ENCODE results near the gene NSMCE1. TPM values are rescaled to one million over a fixed set of nuclear protein-coding genes. Genes with fewer than 3 reads are reported as not detected.

Gene NSMCE1
- total RNA-seq, 1 donor from 2014 or later: 25.8 TPM

DNA sequence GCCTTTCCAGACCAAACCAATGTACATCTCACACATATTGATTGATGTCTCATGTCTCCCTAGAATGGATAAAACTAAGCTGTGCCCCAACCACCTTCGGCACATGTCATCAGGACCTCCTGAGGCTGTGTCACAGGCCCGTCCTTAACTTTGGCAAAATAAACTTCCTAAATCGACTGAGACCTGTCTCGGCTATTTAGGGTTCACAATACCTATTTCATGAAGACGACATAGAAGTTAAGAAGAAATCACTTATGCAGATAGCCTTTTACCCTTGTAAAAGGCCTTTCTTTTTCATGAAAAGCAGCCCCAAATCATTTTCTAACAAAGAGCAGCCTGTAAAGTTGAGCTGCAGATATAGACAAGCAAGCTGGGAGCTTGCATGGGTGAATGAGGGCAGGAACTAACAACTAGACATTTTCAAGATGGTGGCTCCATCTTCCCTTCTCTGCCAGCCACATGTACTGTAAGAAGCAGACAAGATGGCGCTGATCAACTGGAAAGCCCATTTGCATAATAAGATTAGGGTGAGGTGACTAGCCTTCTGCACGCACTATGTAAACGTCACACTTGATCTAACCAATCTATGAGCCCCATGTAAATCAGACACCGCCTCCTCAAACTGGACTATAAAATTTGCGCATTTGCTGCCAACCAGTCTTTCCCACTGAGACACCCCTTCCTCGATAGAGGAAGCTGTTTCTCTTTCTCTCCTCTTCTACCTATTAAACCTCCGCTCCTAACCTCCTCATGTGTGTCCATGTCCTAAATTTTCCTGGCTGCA is 69.9 kb downstream of the NSMCE1 start:
- H3K27me3 Mint-ChIP-seq (ENCODE audit: low read depth): peaks cover 2% of the 10 kb centered on the region
- DNase-seq (ENCODE audit: low spot score in 2 of 2, unreplicated experiment in 2 of 2): no peak
- H3K4me1 Mint-ChIP-seq: peaks cover 3% of the 10 kb centered on the region
- no peaks in the 10 kb centered on the region for H3K9me3 Mint-ChIP-seq
- H3K27ac Mint-ChIP-seq: no peak overlapping the region
- TF ChIP-seq CTCF (IDR thresholded peaks at IDR 0.05; ENCODE audit: unreplicated experiment): no peak
- no peaks in the 10 kb centered on the region for H3K36me3 Mint-ChIP-seq
- no peak overlapping the region for H3K4me3 Mint-ChIP-seq

- Mint-ChIP-seq H3K36me3 (no peaks in the 10 kb centered on the region), H3K27ac (no peak overlapping the region), H3K4me3 (no peak overlapping the region), H3K9me3 (no peaks in the 10 kb centered on the region), H3K27me3 (ENCODE audit: low read depth) (peaks cover 2% of the 10 kb centered on the region), H3K4me1 (peaks cover 3% of the 10 kb centered on the region)
- TF ChIP-seq CTCF (IDR thresholded peaks at IDR 0.05; ENCODE audit: unreplicated experiment): no peak
- DNase-seq (ENCODE audit: low spot score in 2 of 2, unreplicated experiment in 2 of 2): no peak
Observed at GRCh38 chr16:27197004-27197403, 71.6 kb downstream of the NSMCE1 start.

- DNase-seq (ENCODE audit: low spot score in 2 of 2, unreplicated experiment in 2 of 2): no peak
- no peak for TF ChIP-seq CTCF (IDR thresholded peaks at IDR 0.05; ENCODE audit: unreplicated experiment)
- Mint-ChIP-seq H3K4me1 (peaks cover 5% of the 10 kb centered on the region), H3K27me3 (ENCODE audit: low read depth) (peaks cover 2% of the 10 kb centered on the region), H3K27ac (peak overlapping the region; percentile 56), H3K9me3 (no peaks in the 10 kb centered on the region), H3K36me3 (no peaks in the 10 kb centered on the region), H3K4me3 (no peak overlapping the region)
Observed at GRCh38 chr16:27195941-27196595, 72.5 kb downstream of the NSMCE1 start.

DNA sequence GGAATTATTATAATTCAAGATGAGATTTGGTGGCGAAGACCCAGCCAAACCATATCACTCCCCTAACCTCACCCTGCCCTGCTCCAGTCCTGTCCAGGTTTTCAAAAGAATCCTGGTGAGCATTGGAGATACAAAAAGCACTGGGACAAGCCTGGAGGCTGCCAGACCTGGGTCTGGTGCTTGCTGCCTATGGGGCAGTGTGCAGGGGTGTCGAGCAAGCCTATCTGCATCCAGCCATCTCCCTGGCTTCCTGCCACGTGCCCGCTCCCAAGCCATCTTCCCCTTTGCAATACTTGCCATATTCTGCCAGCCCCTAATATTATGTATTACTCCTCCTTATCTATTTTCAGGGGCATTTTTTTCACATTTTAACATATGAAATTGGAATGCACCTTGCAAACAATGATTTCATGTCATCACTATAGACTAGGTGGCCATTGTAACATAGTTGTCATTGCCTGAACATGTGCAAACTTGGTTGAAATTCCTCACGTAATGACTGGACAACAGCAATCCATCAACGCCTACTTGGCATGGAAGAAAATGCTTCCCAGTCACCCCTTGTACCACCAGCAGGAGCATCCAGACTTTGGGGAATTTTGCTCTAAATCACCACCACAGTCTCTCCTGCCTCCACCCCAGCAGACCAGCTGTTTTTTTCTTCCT is 73.4 kb downstream of the NSMCE1 start:
- no peaks in the 10 kb centered on the region for H3K9me3 Mint-ChIP-seq
- DNase-seq (ENCODE audit: low spot score in 2 of 2, unreplicated experiment in 2 of 2): no peak
- TF ChIP-seq CTCF (IDR thresholded peaks at IDR 0.05; ENCODE audit: unreplicated experiment): no peak
- H3K4me3 Mint-ChIP-seq: no peak overlapping the region
- peak overlapping the region; percentile 52 for H3K27ac Mint-ChIP-seq
- H3K36me3 Mint-ChIP-seq: no peaks in the 10 kb centered on the region
- peaks cover 5% of the 10 kb centered on the region for H3K4me1 Mint-ChIP-seq
- peaks cover 2% of the 10 kb centered on the region for H3K27me3 Mint-ChIP-seq (ENCODE audit: low read depth)

DNA sequence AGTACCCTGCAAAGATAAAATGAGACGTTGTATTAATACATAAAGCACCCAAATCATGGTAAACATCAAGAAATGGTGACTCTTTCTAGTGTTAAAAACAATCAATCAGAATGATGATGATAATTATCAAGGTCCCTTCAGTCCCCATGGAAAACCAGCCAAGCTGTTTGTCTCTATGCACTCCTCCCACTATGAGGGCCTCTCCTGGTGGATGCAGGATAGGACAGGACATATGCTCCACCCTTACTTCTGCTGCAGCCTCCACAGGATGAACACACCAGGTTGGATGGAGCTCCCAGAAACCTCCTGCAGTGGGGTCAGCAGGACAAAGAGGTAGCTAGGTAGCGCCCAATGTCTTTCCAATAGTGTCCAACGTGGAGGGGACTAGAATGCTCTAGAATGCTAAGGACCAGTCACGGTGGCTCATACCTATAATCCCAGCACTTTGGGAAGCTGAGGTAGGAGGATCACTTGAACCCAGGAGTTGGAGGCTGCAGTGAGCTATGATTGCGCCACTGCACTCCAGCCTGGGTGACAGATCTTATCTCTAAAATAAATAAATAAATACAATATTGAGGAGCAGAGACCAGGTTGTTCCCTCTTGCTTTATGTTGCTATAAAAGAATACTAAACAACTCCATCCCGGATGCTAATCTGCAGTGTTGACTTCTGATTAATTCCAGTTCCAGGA is 75.1 kb downstream of the NSMCE1 start:
- no peak for TF ChIP-seq CTCF (IDR thresholded peaks at IDR 0.05; ENCODE audit: unreplicated experiment)
- H3K27me3 Mint-ChIP-seq (ENCODE audit: low read depth): peaks cover 2% of the 10 kb centered on the region
- DNase-seq (ENCODE audit: low spot score in 2 of 2, unreplicated experiment in 2 of 2): no peak
- no peak overlapping the region for H3K4me3 Mint-ChIP-seq
- H3K27ac Mint-ChIP-seq: no peak overlapping the region
- H3K36me3 Mint-ChIP-seq: no peaks in the 10 kb centered on the region
- no peaks in the 10 kb centered on the region for H3K9me3 Mint-ChIP-seq
- H3K4me1 Mint-ChIP-seq: peaks cover 5% of the 10 kb centered on the region

Measured in mesothelial cell of epicardium (in vitro differentiated cells).